TTC549 (cell line): Measurements from ENCODE around the gene NCAM1.
"Not testable (repeated sequence)": the region's sequence is repeated elsewhere in the genome, so short reads cannot be mapped to it uniquely, and the experiment has no call there.

ENCODE experiments used
- FAIRE-seq: peaks from 2 replicates; lab custom pipeline; 2012; peaks lifted over from hg19 to GRCh38; lab: Jason Lieb, UNC

NCAM1 gene

DNA sequence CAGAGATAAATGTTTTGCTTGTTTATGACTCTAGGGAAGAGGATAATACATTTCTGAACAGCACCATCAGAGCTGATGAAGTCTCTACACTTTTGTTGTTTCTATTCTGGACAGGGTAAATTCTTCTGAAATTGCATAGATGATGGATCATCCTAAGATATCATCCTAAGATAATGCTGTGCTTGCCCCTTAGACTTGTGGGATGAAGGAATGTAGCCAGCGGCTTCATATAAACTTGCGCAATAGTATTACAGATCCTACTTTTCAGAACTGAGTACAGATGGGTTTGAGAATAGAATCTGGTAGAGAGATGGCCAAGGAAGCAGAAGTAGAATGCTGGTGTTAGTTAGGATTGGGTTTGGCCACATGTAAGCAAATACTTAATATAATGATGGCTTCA, 61.0 kb downstream of the NCAM1 start:
- no peak for FAIRE-seq

DNA sequence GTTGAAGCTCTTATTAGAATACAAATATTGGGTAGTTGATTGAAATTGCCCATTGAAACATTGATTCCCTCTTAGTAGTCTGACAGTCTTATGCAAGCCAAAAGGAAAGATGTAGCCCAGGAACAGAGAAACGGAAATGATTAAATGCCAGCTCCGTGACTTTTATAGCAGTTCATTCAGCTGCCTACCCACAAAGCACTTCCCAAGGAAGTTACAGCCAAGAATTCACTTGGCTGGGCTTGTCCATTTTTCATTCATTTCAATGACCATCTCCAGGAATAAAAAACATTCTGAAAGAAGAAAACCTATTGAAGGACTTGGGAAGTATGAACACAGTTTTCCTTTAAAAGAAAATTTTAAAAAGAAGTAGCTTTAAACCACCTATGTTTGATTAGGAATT, 62.0 kb downstream of the NCAM1 start:
- no peak for FAIRE-seq

DNA sequence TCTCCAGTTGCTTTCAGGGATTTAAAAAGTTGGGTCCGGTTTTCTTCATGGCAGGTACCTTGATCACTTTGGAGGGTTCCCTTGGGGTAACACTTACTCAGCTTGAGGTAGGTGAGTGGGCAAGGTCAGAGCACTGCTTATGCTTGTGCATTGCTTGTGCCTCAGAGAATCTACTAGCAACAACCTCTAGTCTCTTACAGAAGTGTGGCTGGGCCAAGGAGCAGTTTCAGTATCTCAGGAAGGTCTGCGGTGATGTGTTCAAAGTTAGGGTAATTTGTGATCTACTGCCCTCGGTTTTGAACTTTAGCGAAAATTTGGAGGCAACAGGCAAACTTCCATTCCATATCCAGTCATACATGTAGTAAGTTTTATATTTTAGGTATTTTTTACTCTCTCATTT, 62.8 kb downstream of the NCAM1 start:
- FAIRE-seq, result no peak

DNA sequence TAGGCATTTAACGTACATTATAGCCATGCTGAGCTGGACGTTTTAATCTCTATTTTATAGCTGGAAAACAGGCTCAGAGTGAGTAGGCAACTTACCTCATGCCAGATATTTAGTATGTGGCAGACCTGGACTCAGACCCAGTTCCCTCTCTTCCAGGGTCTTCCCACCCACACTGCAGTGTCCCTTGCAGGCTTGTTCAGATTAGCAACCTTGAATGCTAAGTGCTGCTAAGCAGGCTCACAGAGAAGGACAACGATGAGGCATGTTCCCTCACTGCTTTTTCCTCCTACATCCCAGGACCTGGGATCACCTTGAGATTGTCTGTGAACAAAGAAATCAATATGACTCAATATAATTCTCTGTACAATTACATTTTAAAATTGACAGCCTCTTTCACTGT, 65.6 kb downstream of the NCAM1 start:
- FAIRE-seq, result no peak

DNA sequence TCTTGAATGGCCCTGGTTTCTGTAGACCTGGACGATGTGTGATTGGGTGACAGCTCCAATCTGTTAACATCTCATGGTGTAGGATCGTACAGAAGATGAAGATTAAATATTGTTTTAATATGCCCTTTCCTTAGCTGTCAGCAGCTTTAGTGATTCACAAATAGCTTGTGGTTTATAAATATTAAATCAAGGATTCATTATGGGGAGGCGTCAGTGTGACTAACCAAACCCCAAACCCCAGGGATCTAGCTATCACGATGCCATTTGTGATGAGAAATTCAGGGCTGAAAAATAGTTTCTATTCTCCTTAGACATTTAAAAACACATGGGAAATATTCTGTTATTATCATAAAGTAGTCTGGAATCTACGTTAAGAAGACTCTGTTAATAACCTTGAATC, 73.4 kb downstream of the NCAM1 start:
- FAIRE-seq, result no peak

DNA sequence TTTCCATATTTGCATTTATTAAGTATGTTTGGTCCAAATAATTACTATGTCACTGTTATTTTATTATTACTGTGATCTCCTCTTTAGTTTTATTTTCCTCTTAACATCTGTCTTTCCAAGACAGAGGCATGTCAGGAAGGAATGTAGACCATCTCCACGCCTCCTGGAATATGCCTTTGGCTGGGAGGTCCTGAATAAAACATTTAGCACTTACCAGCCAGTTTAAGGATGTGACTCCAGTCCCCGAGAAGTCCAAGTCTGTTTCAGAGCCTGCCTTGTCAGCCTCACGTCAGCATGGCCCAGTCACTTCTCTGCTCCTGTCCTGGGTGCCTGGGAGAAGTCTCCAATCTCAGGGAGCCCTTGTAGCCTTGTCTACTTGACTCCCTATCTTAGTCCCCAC, 74.5 kb downstream of the NCAM1 start:
- no peak for FAIRE-seq

DNA sequence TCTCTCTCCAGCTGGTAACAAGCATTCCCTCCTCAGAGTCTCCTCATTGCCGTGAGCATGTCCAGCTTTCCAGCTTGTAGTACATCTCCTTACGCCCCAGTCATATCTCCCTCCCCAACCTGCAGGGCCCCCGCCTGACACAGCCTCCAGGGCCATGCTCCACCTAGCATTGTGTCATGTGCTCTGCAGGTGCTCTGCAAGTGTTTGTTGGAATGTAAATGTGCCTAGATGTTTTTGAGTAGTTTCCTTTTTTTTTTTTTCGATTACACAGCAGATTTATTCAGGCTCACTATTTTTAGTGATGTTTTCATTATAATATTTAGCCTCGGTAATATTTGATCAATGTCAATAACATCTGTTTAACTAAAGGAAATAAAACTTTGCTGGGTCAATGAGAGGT, 82.5 kb downstream of the NCAM1 start:
- no peak for FAIRE-seq

DNA sequence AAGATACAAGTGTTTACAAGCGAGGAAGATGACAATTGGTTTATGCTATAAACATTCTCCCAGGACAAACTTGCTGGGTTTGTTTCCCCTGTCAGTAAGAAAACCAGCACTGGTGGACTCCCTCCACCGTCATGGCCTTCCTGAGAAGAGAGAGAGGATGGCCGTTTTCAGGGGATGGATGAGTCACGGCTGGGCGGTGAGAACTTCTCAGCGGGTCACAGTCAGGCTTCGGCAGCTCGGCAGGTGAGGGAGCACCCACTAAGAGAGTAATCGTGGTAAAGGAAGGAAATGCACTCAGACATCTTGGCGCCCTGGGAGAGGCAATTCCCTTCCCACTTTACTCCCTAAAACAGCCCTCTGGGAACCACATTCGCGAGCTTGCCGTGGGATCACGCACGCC, 83.9 kb downstream of the NCAM1 start:
- no peak for FAIRE-seq

DNA sequence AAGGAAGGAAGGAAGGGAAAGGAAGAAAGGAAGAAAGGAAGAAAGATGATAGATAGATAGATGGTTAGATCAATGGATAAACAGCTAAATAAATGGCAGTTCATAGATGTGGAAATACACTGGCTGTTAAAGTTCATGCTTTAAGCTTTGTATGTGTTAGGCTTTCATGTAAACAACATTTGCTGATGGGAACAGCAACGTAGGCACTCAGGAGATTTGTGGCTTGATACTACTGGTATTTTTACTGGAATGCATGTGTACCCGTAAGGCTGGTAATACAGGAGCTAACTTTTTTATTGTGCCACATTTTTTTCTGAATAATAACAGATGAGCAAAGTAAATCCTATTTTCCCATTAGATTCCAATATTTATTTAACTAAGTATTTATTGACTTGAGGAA, 85.6 kb downstream of the NCAM1 start:
- no peak for FAIRE-seq

DNA sequence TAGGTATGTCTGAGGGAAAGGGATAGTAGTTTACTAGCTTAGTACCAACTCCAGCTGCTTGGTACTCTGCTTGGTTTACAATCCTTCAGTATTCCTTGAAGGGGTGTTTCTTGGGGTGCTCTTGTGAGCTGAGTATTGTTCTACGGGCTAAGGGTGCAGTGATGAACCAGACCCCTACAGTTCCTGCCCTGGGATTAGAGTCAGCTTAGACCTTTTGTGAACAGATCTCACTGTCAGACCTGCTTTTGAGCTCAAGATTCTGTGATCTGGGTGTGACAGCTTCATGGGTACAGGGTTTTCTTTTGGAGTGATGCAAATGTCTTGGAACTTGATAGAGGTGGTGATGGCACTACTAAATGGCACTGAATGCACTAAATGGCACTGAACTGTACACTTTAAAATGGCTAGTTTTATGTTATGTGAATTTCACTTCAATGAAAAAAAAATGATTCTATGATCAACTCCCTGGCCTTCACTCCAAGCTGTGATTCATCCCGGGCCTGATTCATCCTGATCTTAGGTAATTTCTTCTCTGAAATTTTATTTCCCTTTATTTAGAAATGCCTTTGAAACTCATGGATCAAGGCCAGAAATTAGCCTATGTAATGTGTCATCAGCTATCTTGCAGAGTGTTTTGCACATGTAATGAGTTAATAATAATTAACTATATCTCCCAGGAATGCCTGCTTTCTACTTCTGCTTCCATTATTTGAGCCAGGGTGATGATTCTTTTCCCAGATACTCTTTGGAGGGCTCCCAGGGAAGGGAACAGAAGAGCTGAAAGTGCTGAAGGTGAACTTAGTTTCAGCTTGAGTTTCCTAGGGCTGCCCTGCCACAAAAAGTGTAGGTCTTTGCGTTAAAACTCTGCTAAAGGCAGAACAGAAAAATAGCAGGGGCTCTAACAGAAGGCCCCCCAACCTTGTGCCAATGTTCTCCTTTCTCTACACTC, 87.9 kb downstream of the NCAM1 start:
- no peak for FAIRE-seq

DNA sequence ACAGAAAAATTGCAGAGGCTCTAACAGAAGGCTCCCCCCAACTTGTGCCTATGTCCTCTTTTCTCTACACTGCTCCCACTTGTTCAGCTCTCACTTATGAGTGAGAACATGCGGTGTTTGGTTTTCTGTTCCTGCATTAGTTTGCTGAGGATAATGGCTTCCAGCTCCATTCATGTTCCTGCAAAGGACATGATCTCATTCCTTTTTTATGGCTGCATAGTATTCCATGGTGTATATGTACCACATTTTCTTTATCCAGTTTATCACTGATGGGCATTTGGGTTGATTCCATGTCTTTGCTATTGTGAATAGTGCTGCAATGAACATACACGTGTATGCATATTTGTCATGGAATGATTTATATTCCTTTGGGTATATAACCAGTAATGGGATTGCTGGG, 91.8 kb downstream of the NCAM1 start:
- not testable (repeated sequence) for FAIRE-seq

DNA sequence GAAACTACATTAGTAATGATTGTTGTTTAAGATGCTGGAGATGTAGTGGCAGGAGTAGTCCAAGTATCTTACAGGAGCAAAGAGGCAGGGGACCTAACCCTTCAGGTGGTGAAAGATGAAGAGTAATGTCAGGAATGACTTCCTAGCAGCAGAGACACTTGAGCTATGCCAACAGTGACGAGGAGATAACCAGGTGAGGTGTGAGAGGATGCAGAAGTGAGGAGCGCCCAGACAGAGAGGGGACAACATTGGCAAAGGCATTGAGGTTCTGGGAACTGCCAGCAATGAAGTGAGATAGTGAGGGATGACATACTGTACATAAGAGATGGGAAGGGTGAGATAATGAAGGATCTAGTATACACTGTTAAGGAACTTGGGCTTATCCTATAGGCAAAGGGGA, 95.8 kb downstream of the NCAM1 start:
- FAIRE-seq, result no peak

DNA sequence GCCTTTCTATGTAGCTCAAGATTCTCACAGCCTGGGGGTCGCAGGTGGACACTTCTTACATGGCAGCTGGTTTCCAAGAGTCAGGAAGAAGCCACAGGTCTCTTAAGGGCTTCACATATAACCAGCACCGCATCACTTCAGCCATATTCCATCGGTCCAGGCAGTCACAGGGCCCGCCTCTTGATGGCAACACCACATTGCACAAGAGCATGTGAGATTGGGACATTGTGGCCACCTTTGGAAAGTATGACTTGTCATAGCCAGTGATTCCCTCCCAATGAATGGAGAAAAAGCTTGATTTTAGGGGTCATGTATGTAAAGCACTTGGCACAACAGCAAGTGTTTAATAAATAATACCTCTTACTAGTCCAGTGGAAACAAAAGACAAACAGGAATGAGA, 98.3 kb downstream of the NCAM1 start:
- no peak for FAIRE-seq

DNA sequence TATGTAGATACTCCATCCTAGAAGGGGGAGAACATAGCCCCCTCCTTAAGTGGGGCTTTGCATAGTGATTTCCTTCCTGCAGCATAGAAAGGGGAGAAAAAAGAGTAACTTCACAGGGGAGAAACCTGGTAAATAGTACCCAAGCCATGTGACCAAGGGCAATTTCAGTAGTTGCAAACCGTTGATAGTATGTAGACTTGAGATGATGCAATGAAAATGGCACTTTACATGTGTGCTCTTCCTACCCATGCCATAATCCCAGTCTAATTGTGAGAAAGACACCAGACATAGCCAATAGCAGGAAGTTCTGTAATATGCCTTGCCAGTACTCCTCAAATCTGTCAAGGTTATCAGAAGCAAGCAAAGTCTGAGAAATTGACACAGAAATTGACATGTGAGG, 104.1 kb downstream of the NCAM1 start:
- FAIRE-seq, result no peak

DNA sequence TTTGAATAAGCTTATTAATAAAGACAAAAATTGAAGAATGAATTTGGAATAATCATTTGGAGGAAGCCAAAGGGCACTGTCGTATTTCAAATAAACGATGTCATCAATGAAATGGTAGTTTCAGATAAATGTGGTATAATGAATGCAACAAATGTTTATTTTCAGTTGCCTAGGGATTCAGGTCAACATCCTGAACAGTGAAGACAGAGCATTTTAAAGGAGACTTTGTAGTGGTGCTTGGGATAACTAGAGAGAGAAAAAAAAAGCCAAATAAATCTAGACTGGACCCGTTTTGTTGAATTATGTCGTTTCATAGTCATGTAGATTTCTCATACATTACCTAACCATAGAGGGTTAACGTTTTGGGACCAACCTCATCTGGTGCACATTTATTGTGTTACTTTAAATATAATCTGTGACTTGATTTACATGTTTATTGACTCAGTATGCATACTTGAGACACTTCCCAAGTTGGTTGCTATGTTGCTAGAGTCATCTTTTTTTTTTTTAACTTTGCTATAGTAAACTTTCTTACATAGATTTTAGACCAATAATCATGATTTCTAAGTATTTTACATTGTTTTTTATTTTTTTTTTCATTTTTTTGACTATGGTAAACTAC, 111.1 kb downstream of the NCAM1 start:
- FAIRE-seq, result no peak

DNA sequence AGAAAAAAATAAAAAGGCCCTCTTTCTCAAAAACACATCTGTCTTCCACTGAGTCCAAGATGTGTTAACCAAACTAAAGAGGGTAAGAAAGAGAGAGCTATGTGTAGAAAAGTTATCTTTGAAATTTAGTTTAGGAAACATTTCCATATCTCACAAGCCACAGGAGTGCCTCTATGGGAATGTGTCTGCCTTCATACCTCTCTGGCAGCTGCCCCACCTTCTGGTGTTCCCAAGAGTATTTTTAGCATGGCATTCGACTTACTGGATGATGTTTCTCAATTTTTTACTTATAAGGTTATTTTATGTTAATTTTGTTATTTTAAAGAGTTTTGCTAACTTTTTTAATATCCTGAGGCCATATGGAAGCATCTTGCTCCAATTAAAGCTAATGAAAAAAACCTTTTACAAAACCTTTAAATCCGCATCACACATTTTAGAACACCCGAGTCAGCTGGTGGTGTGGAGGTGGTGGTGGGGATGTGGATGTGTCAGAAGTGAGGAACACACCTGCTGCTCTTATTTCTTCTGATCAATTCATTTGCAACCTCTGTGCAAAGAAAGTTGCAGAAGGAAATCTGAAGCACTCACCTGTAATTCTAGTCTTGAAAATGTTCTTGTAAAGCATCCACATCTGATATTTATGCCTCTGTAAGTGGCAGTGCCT, 112.2 kb downstream of the NCAM1 start:
- FAIRE-seq, result no peak

DNA sequence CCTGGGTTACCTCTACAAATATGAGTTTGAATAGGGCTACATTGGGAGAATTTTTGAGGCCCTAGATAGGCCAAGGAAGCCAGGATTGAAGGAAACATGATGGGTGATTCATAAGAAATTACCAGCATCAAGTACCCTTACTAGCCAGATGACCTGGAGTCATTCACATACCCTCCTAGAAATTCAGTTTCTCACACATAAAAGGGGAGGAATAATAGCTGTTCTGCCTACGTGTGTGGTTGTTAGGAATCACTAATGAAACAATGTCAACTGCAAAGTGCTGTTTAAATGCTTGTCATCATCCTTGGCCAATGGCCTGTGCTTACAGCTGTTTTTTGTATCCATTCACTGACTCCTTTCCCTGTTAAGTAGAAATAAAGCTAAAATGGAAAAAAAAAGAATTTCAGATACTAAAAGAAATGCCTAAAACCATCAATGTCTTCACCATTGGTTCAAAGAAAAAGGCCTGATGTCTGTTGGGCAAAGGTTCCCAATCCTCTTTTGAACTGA, 114.4 kb downstream of the NCAM1 start:
- FAIRE-seq, result no peak

DNA sequence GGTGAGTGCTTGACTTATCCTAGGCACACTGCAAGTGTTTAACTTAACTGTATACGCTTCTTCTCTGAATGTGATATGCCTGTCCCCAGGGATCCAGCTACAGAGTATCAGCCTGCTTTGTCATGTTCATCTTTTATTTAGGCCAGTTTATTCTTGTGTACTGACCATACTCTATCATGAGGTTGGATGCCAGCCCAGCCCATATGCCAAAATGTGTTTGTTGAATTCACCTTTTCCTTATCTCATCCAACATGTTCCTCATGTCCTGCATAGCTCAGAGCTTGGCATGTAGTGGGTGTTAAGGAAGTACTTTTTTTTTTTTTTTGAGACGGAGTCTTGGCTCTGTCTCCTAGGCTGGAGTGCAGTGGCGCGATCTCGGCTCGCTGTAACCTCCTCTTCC, 116.2 kb downstream of the NCAM1 start:
- no peak for FAIRE-seq

DNA sequence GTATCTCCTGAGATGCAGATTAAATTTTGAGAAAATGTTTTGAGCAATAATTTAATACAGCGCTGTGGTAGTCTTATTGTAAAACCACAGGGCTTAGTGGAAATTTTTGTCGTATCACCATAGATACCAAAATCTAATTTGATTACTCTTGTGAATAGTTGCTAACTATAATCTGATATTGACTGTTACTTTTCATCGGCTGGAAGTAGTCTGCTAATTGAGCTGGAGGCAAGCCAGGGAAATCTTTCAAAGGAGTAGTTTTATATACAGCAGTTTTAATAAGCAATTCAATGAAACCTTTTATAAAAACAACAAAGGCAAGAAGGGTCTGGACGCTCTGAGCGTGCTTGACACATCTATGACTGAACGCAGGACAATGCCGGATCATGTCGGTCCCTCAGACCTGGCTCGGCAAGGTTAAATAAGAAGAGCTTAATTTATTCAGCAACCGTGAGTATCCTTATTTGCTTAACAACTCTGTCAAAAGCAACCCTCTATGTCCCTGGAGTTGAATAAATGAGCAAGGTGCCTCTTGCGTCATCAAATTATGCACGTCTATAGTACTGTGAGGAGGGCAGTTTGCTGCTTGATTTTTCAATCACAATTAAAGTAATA, 121.2 kb downstream of the NCAM1 start:
- no peak for FAIRE-seq

DNA sequence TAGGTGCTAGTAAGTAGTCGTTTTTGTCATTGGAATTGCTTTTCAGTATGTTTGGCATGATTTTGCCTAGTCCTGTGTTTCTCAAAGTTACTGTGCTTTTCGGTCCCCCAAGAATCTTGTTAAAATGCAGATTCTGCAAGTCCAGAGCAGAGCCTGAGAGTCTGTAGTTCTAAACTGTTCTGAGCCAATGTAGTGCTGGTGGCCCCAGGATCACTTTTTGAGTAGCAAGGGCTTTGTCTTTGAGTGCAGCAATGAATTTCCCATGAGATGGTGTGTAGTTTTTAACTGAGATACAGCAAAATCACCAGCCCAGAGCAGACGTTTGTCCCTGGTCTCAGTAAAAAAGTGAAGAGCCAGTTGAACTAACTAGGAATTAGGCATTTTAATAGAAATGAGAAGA, 122.4 kb downstream of the NCAM1 start:
- FAIRE-seq, result no peak

DNA sequence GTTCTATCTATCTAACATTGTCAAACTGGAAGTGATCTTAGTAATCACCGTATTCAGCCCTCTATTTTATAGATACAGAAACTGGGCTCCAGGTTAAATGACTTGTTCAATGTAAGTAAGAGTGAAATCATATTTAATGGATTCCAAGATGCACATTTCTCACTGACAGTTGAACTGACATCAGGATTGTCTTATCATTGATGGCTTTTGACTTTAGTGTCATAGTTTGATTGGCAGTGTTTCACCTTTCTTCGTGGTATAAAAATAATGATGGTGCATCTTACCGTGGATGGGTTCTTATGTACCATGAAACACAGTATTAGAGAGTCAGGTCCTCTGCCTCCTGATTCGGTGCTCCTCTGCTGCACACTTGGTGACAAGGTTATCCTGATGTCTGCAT, 123.1 kb downstream of the NCAM1 start:
- FAIRE-seq, result no peak

DNA sequence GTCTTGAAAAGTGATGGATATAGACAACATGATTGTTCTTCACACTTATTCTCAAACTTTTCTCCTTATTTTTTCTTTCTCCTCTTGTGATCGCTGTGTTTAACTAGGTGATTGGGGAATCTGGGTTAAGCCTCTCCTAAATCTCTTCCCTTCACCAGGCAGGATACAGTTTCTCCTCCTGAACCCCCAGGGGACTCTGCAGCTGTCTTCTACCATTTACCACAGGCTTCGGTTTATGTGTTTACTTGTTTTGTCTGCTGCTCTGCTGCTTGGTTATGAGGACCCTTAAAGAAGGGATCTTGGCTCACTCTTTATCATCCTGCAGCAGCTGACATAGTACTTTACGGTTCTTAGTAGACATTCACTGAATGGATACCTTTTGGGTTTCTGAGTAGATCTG, 124.2 kb downstream of the NCAM1 start:
- no peak for FAIRE-seq

DNA sequence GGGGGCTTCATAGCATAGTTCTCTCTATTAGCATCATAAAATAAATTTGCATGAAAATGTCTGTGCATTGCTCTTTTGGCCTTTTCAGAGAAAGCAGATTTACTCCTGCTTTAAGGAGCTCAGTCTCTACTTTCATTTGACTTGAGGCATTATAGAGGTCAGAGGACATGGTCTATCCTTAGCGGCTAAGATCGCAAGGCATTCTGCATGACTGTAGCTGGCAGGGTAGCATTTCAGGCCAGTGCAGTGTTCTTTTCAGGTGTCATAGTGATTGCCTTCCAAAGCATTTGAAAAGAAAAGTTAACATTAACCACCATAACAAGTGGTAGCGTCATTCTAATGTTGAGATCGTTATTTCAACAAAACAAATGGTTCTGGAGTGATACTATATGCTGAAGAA, 126.5 kb downstream of the NCAM1 start:
- FAIRE-seq, result no peak
